Measurements from ENCODE around the gene HOXA2.

GRCh38 chr7:27078616-27079233, 23.8 kb downstream of the HOXA2 start:
- TF ChIP-seq GATA2 (IDR thresholded peaks at IDR 0.05; ENCODE audit: low read depth, low read length) (no peak), GATA3 (IDR thresholded peaks at IDR 0.05; ENCODE audit: low read depth, low read length) (no peak)
